GM18507 (cell line): ENCODE results near the gene PDCL2.
"Not testable (repeated sequence)": the region's sequence is repeated elsewhere in the genome, so short reads cannot be mapped to it uniquely, and the experiment has no call there.

Experiments
- DNase-seq: peaks from one replicate; pipeline ENCODE4 v3.0.0; 2011; ENCODE audit warnings: low read depth; ENCODE audit not compliant: insufficient read length; ENCODE audit errors: extremely low spot score
- FAIRE-seq: peaks from 2 replicates; lab custom pipeline; 2011; peaks lifted over from hg19 to GRCh38; lab: Jason Lieb, UNC

PDCL2 gene

GRCh38 chr4:55600640-55601039, 8.6 kb upstream of the PDCL2 start:
- DNase-seq (no peak), FAIRE-seq (no peak)

GRCh38 chr4:55598641-55599040, 6.6 kb upstream of the PDCL2 start:
- DNase-seq: no peak
- no peak for FAIRE-seq

- DNase-seq: no peak
- no peak for FAIRE-seq
These were observed 3.9 kb downstream of the PDCL2 start for GRCh38 chr4:55588160-55588559.

- not testable (repeated sequence) for DNase-seq
- FAIRE-seq: peak; percentile 89
These were observed 9.3 kb downstream of the PDCL2 start for GRCh38 chr4:55582773-55583172.

GRCh38 chr4:55578341-55579010, 13.6 kb downstream of the PDCL2 start:
- no peak for FAIRE-seq

GRCh38 chr4:55575513-55575912, 16.5 kb downstream of the PDCL2 start:
- DNase-seq (no peak), FAIRE-seq (no peak)

More at GRCh38 chr4:55578341-55579010, 13.6 kb downstream of the PDCL2 start:
- no peak for DNase-seq

GRCh38 chr4:55574252-55574651, 17.8 kb downstream of the PDCL2 start:
- FAIRE-seq (no peak), DNase-seq (no peak)

- DNase-seq (no peak), FAIRE-seq (no peak)
These were observed 20.2 kb downstream of the PDCL2 start for GRCh38 chr4:55571806-55572205.

GRCh38 chr4:55568905-55569504, 23.0 kb downstream of the PDCL2 start:
- FAIRE-seq (no peak), DNase-seq (no peak)

GRCh38 chr4:55561889-55562288, 30.2 kb downstream of the PDCL2 start:
- peak; percentile 87 for FAIRE-seq
- DNase-seq: no peak

- FAIRE-seq (no peak), DNase-seq (no peak)
These were observed 31.9 kb downstream of the PDCL2 start for GRCh38 chr4:55560096-55560495.

- FAIRE-seq (no peak), DNase-seq (no peak)
These were observed 37.5 kb downstream of the PDCL2 start for GRCh38 chr4:55554453-55555030.

- FAIRE-seq (no peak), DNase-seq (no peak)
These were observed 38.4 kb downstream of the PDCL2 start for GRCh38 chr4:55553441-55554201.

- not testable (repeated sequence) for FAIRE-seq, DNase-seq
These were observed 40.1 kb downstream of the PDCL2 start for GRCh38 chr4:55551964-55552363.

GRCh38 chr4:55549888-55550287, 42.2 kb downstream of the PDCL2 start:
- DNase-seq: no peak
- peak; percentile 5 for FAIRE-seq

- FAIRE-seq (no peak), DNase-seq (no peak)
These were observed 44.1 kb downstream of the PDCL2 start for GRCh38 chr4:55547918-55548317.

- FAIRE-seq (peak; percentile 59), DNase-seq (no peak)
These were observed 44.6 kb downstream of the PDCL2 start for GRCh38 chr4:55547466-55547770.

GRCh38 chr4:55546756-55547465, 45.1 kb downstream of the PDCL2 start, which contains the start of gene CLOCK:
Gene CLOCK (minus strand): TSS chr4:55546909. CDS start chr4:55482785, 64,124 bp downstream.
- FAIRE-seq: peak; percentile 92
- DNase-seq: peak; percentile 70

- FAIRE-seq: no peak
- no peak for DNase-seq
These were observed 45.6 kb downstream of the PDCL2 start for GRCh38 chr4:55546506-55546755.
